Left cardiac atrium (tissue), 4 donors: ENCODE measurements around the gene SH3BP4. TPM values are rescaled to one million over a fixed set of nuclear protein-coding genes. Genes with fewer than 3 reads are reported as not detected.

Source experiments
- ATAC-seq, 2 donors: fragments of 200-7000 bp; cut with Tn5 transposase; one replicate each; pipeline ENCODE4 v1.9.1; 2020; ENCODE audit warnings: mild to moderate bottlenecking in 2 of 2, moderate library complexity in 2 of 2
- DNase-seq: peaks from one replicate; pipeline ENCODE4 v3.0.0-alpha.2; 2020
- intact Hi-C, 2 donors: fragments of 100-400 bp; cut with DNase I; formaldehyde crosslinking; loops; one replicate each; pipeline versions ENCODE4 v1.14.1 to v1.15.1; 2022 to 2023
- total RNA-seq, 2 donors: library from RNA; stranded (reverse); fragmentation: NEBNext Ultra II Directional; extraction: Animal tissue kit (Norgen Biotek cat#: 25700); gene quantifications; one replicate each; pipeline ENCODE4 v1.2.1, GENCODE V29; 2021
- donor health status: DM: no; HTN: yes; CAD: no.
- donor health status: DM: no; HTN: yes; CAD: no; lungs with severe emphysema.
- donor health status: DM: yes; HTN: yes; CAD: no.
- donor health status: Dilated cardiomyopathy.

The SH3BP4 gene
- total RNA-seq, 2 donors from 2014 or later: 15.1 to 27.0 TPM

- intact Hi-C loops: no loop called here
- no peak for DNase-seq
- no peak for ATAC-seq
Measured at GRCh38 chr2:234939576-234939975, 12.2 kb upstream of the SH3BP4 start.

GRCh38 chr2:234939996-234940395 lies 11.8 kb upstream of the SH3BP4 start:
- ATAC-seq: no peak
- DNase-seq: no peak
- intact Hi-C loops: no loop called here

GRCh38 chr2:234940527-234940926 lies 11.3 kb upstream of the SH3BP4 start:
- DNase-seq: no peak
- ATAC-seq: no peak
- intact Hi-C loops: no loop called here

- ATAC-seq (no peak), DNase-seq (no peak)
- intact Hi-C loops: no loop called here
Measured at GRCh38 chr2:234945339-234945873, 6.4 kb upstream of the SH3BP4 start.

GRCh38 chr2:234947556-234947955 lies 4.3 kb upstream of the SH3BP4 start:
- no peak for DNase-seq
- intact Hi-C loops: no loop called here
- no peak for ATAC-seq

GRCh38 chr2:234949762-234950434 lies 1.9 kb upstream of the SH3BP4 start:
- ATAC-seq (no peak), DNase-seq (no peak)
- intact Hi-C loops: loop anchor here in 1 of 2 donors (5.0 to 10.0 kb wide), 2 partner anchors 102 to 135 kb away; no protein-coding TSS in a partner anchor

GRCh38 chr2:234950435-234950729 lies 1.4 kb upstream of the SH3BP4 start:
- intact Hi-C loops: loop anchor here in 1 of 2 donors (5.0 to 10.0 kb wide), 2 partner anchors 102 to 134 kb away; no protein-coding TSS in a partner anchor
- DNase-seq: no peak
- ATAC-seq: no peak

GRCh38 chr2:234950730-234951663 lies 820 bp upstream of the SH3BP4 start:
- no peak for DNase-seq
- intact Hi-C loops: loop anchor here in 1 of 2 donors (5.0 to 10.0 kb wide), 2 partner anchors 101 to 134 kb away; no protein-coding TSS in a partner anchor
- ATAC-seq: peak; percentile 35 to 48

GRCh38 chr2:234952270-234953115 lies 676 bp downstream of the SH3BP4 start:
- ATAC-seq (peak; percentile 7 to 13), DNase-seq (peak; percentile 39)
- intact Hi-C loops: loop anchor here in 1 of 2 donors (5.0 to 10.0 kb wide), 2 partner anchors 100 to 132 kb away; no protein-coding TSS in a partner anchor

GRCh38 chr2:234953116-234954031 lies 1.6 kb downstream of the SH3BP4 start:
- ATAC-seq (no peak), DNase-seq (no peak)
- intact Hi-C loops: loop anchor here in 1 of 2 donors (5.0 to 10.0 kb wide), 2 partner anchors 99 to 131 kb away; no protein-coding TSS in a partner anchor

GRCh38 chr2:234954551-234954992 lies 2.8 kb downstream of the SH3BP4 start:
- no peak for DNase-seq
- intact Hi-C loops: loop anchor here in 1 of 2 donors (5.0 to 10.0 kb wide), 2 partner anchors 98 to 130 kb away; no protein-coding TSS in a partner anchor
- no peak for ATAC-seq

- intact Hi-C loops: loop anchor here in 1 of 2 donors (10.0 kb wide), 1 partner anchor 130 kb away; no protein-coding TSS in a partner anchor
- DNase-seq: no peak
- no peak for ATAC-seq
Measured at GRCh38 chr2:234955091-234955591, 3.3 kb downstream of the SH3BP4 start.

- intact Hi-C loops: loop anchor here in 1 of 2 donors (10.0 kb wide), 1 partner anchor 129 kb away; no protein-coding TSS in a partner anchor
- no peak for ATAC-seq
- no peak for DNase-seq
Measured at GRCh38 chr2:234955971-234956509, 4.2 kb downstream of the SH3BP4 start.

GRCh38 chr2:234957834-234958135 lies 6.0 kb downstream of the SH3BP4 start:
- ATAC-seq (no peak), DNase-seq (no peak)
- intact Hi-C loops: loop anchor here in 1 of 2 donors (10.0 kb wide), 1 partner anchor 127 kb away; no protein-coding TSS in a partner anchor

- no peak for ATAC-seq
- intact Hi-C loops: loop anchor here in 1 of 2 donors (10.0 kb wide), 1 partner anchor 126 kb away; no protein-coding TSS in a partner anchor
- DNase-seq: no peak
Measured at GRCh38 chr2:234958311-234958710, 6.5 kb downstream of the SH3BP4 start.

GRCh38 chr2:234958746-234959395 lies 7.1 kb downstream of the SH3BP4 start:
- DNase-seq: no peak
- no peak for ATAC-seq
- intact Hi-C loops: loop anchor here in 1 of 2 donors (10.0 kb wide), 1 partner anchor 126 kb away; no protein-coding TSS in a partner anchor
